ENCODE measurements around the gene DNAJC8.

The DNAJC8 gene

DNA sequence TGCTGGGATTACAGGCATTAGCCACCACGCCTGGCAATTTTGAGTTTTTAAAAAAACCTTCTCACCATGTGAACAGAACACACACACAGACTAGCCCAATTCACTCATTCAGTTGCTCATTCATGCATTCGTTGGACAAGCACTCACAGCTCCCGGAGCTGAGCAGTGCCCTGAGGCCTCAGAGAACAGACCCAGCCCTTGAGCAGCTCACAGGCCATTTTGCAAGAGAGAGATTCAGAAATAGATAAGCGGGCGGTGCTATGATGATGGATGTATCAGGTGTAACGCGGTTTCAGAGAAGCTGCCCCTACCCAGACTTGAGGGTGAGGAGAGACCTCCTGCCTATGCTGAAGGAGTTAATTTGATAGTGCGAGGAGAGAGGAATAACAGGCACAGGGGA, 74.9 kb downstream of the DNAJC8 start:
- TF ChIP-seq, protein P1, sequence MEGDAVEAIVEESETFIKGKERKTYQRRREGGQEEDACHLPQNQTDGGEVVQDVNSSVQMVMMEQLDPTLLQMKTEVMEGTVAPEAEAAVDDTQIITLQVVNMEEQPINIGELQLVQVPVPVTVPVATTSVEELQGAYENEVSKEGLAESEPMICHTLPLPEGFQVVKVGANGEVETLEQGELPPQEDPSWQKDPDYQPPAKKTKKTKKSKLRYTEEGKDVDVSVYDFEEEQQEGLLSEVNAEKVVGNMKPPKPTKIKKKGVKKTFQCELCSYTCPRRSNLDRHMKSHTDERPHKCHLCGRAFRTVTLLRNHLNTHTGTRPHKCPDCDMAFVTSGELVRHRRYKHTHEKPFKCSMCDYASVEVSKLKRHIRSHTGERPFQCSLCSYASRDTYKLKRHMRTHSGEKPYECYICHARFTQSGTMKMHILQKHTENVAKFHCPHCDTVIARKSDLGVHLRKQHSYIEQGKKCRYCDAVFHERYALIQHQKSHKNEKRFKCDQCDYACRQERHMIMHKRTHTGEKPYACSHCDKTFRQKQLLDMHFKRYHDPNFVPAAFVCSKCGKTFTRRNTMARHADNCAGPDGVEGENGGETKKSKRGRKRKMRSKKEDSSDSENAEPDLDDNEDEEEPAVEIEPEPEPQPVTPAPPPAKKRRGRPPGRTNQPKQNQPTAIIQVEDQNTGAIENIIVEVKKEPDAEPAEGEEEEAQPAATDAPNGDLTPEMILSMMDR (IDR thresholded peaks at IDR 0.05; ENCODE audit: low read depth, low read length, poor library complexity, severe bottlenecking) = no peak
- TF ChIP-seq EZH2phosphoT487 (IDR thresholded peaks at IDR 0.05; ENCODE audit: borderline replicate concordance, low read length) = no peak
- Histone ChIP-seq H3K9me2 (replicated peaks; ENCODE audit: control insufficient read depth, low read length) (no peaks in the 10 kb centered on the region), H3K36me3 (ENCODE audit: control insufficient read depth, low read length) (no peaks in the 10 kb centered on the region), H3K79me2 (ENCODE audit: control insufficient read depth, low read length) (no peaks in the 10 kb centered on the region), H3K4me1 (ENCODE audit: control insufficient read depth, low read length) (no peaks in the 10 kb centered on the region; the same call in 1 of the 2 replicates), H3F3A (ENCODE audit: control insufficient read depth, insufficient read depth) (no peaks in the 10 kb centered on the region), H3K4me3 (ENCODE audit: low read length) (no peak overlapping the region), H3K27me3 (ENCODE audit: control insufficient read depth, low read length) (no peaks in the 10 kb centered on the region), H4K20me1 (ENCODE audit: control insufficient read depth, insufficient read depth, low read depth, low read length) (no peaks in the 10 kb centered on the region), H3K9me3 (ENCODE audit: control insufficient read depth, insufficient read depth, low read length) (no peaks in the 10 kb centered on the region), H3K4me2 (ENCODE audit: low read length) (no peak overlapping the region), H3K27ac (ENCODE audit: low read depth, low read length) (no peak overlapping the region)

DNA sequence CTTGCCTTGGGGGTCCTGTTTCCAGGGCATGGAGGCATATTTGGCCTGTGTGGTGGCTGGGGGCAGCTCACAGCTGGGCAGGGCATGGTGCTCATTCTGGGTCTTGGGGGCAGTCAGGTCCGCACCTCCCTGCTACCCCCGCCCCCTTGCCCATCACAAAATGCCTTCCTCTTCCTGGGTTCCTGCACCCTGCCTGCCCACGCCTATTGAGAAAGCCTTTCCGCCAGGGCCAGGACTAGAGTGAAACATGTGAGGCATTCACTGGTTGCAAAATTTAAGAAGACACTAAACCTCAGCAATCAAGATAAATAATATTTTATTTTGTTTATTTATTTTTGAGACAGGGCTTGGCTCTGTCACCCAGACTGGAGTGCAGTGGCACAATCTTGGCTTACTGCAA, 76.0 kb downstream of the DNAJC8 start:
- Histone ChIP-seq H3F3A (ENCODE audit: control insufficient read depth, insufficient read depth) (no peaks in the 10 kb centered on the region), H3K36me3 (ENCODE audit: control insufficient read depth, low read length) (no peaks in the 10 kb centered on the region), H3K9me2 (replicated peaks; ENCODE audit: control insufficient read depth, low read length) (no peaks in the 10 kb centered on the region), H3K4me3 (ENCODE audit: low read length) (no peak overlapping the region), H3K9me3 (ENCODE audit: control insufficient read depth, insufficient read depth, low read length) (no peaks in the 10 kb centered on the region), H3K4me2 (ENCODE audit: low read length) (no peak overlapping the region), H3K27me3 (ENCODE audit: control insufficient read depth, low read length) (no peaks in the 10 kb centered on the region), H3K79me2 (ENCODE audit: control insufficient read depth, low read length) (no peaks in the 10 kb centered on the region), H3K4me1 (ENCODE audit: control insufficient read depth, low read length) (peaks cover 7% of the 10 kb centered on the region), H3K27ac (ENCODE audit: low read depth, low read length) (no peak overlapping the region), H4K20me1 (ENCODE audit: control insufficient read depth, insufficient read depth, low read depth, low read length) (no peaks in the 10 kb centered on the region)
- TF ChIP-seq, protein P1 (IDR thresholded peaks at IDR 0.05; ENCODE audit: low read depth, low read length, poor library complexity, severe bottlenecking) = no peak
- no peak for TF ChIP-seq EZH2phosphoT487 (IDR thresholded peaks at IDR 0.05; ENCODE audit: borderline replicate concordance, low read length)

DNA sequence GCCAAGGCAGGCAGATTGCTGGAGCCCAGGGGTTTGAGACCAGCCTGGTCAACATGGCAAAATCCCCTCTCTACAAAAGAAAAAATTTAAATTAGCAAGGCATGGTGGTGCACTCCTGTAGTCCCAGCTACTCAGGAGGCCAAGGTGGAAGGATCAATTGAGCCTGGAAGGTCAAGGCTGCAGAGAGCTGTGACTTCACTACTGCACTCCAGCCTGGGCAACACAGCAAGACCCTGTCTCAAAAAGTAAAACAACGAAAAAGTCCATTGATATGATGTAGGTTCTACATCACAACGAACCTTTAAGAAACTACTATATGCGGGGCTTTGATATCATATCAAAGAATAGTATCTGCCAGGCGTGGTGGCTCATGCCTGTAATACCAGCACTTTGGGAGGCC, 77.2 kb downstream of the DNAJC8 start:
- H3K9me2 ChIP-seq (replicated peaks; ENCODE audit: control insufficient read depth, low read length) = no peaks in the 10 kb centered on the region
- H3K4me2 ChIP-seq (ENCODE audit: low read length) = no peak overlapping the region
- H3K27ac ChIP-seq (ENCODE audit: low read depth, low read length) = no peak overlapping the region
- no peaks in the 10 kb centered on the region for H4K20me1 ChIP-seq (ENCODE audit: control insufficient read depth, insufficient read depth, low read depth, low read length)
- H3K9me3 ChIP-seq (ENCODE audit: control insufficient read depth, insufficient read depth, low read length) = no peaks in the 10 kb centered on the region
- H3K36me3 ChIP-seq (ENCODE audit: control insufficient read depth, low read length) = no peaks in the 10 kb centered on the region
- peaks cover 19% of the 10 kb centered on the region for H3K4me1 ChIP-seq (ENCODE audit: control insufficient read depth, low read length)
- H3K4me3 ChIP-seq (ENCODE audit: low read length) = no peak overlapping the region
- TF ChIP-seq, protein P1 (IDR thresholded peaks at IDR 0.05; ENCODE audit: low read depth, low read length, poor library complexity, severe bottlenecking) = no peak
- TF ChIP-seq EZH2phosphoT487 (IDR thresholded peaks at IDR 0.05; ENCODE audit: borderline replicate concordance, low read length) = no peak
- no peaks in the 10 kb centered on the region for H3K27me3 ChIP-seq (ENCODE audit: control insufficient read depth, low read length)
- H3K79me2 ChIP-seq (ENCODE audit: control insufficient read depth, low read length) = no peaks in the 10 kb centered on the region
- peaks cover 4% of the 10 kb centered on the region; the same call in 1 of the 2 replicates for H3F3A ChIP-seq (ENCODE audit: control insufficient read depth, insufficient read depth)

Data from DOHH2 (cell line).